ENCODE data around the gene TNFSF15. TPM values are rescaled to one million over a fixed set of nuclear protein-coding genes. Genes with fewer than 3 reads are reported as not detected.

The TNFSF15 gene
- total RNA-seq, 1 experiment from 2014 or later: not detected

DNA sequence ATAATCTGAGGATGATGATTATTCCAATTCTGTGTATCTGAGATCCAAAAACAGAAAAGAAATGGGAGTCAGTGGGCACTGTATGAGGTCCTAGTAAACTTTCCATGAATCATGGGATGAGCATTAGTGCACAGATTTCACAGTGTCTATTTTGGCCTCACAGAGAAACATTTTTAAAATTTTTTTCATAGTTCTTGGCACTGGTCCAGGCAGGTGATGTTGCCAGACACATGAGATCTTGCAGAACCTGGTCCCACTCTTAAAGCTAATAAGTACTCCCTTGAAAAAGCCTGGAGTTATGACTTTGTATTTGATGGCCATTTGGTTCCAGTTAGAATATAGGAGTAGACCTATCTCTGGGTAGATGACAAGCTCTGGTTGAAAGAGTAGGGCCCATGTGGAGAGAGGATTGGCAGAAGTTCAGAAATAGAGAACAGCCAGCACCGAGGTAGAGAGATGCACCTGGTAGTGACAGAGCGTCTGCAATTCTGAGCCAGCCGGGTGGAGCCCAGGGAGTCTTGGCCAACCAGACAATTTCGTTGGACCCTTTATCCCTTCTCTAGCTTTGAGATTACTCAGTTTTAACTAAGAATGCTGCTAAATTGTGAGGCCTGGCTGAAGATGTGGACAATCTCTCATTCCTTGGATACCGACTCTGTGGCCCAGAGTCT is 6.3 kb upstream of the TNFSF15 start:
- Histone ChIP-seq H3K4me3 (replicated peaks in 1 of 2; ENCODE audit: low read depth in 1 of 2, low read length in 2 of 2) (no peak overlapping the region), H3K36me3 (ENCODE audit: control insufficient read depth in 1 of 2, insufficient read depth in 2 of 2, low read length in 2 of 2) (no peaks in the 10 kb centered on the region), H3K9me3 (ENCODE audit: control insufficient read depth in 1 of 2, insufficient read depth in 1 of 2, low read depth in 1 of 2, low read length in 2 of 2) (no peaks in the 10 kb centered on the region), H3K9me2 (ENCODE audit: insufficient read depth) (no peaks in the 10 kb centered on the region), H3K27me3 (ENCODE audit: insufficient read depth, low read length) (peaks cover 3% of the 10 kb centered on the region; the same call in 1 of the 2 replicates), H2AFZ (ENCODE audit: low read depth, low read length, poor library complexity, severe bottlenecking) (no peak overlapping the region), H4K20me1 (ENCODE audit: insufficient read depth) (no peaks in the 10 kb centered on the region), H3K27ac (ENCODE audit: low read depth, low read length) (no peak overlapping the region), H3K9ac (ENCODE audit: low read length) (no peak overlapping the region), H3K4me2 (ENCODE audit: low read length) (no peak overlapping the region), H3K4me1 (ENCODE audit: control insufficient read depth in 1 of 2, insufficient read depth in 2 of 2, low read length in 2 of 2) (no peaks in the 10 kb centered on the region), H3K79me2 (ENCODE audit: insufficient read depth, low read length) (no peaks in the 10 kb centered on the region)
- DNase-seq (ENCODE audit: low read depth, low spot score) (no peak), ATAC-seq (no peak)
- ChIA-PET CTCF (no interaction called here), RAD21 (ENCODE audit: low non-redundant PET in 1 of 2, low total read pairs in 2 of 2, uncharacterized antibody in 2 of 2, unreplicated experiment in 2 of 2) (no interaction called here), POLR2A (no interaction called here)
- no TSS peak for BruUV-seq (replicated peaks)
- TF ChIP-seq FOSL1 (IDR thresholded peaks at IDR 0.05; ENCODE audit: low read depth) (no peak), CEBPB (IDR thresholded peaks at IDR 0.05; ENCODE audit: low read depth) (no peak), CBX3 (IDR thresholded peaks at IDR 0.05; ENCODE audit: low read depth) (no peak), ZNF274 (IDR thresholded peaks at IDR 0.05; ENCODE audit: low read depth, low read length) (no peak), SIN3A (IDR thresholded peaks at IDR 0.05; ENCODE audit: low read depth) (no peak), SRF (IDR thresholded peaks at IDR 0.05; ENCODE audit: low read depth) (no peak), JUND (IDR thresholded peaks at IDR 0.05) (no peak), EZH2 (IDR thresholded peaks at IDR 0.05) (no peak), MAX (IDR thresholded peaks at IDR 0.05) (no peak), TCF7L2 (IDR thresholded peaks at IDR 0.05; ENCODE audit: borderline replicate concordance, extremely low read depth, insufficient read depth, insufficient read length) (no peak), EGR1 (IDR thresholded peaks at IDR 0.05; ENCODE audit: low read depth) (no peak), RAD21 (IDR thresholded peaks at IDR 0.05; ENCODE audit: low read depth) (no peak), ZFX (IDR thresholded peaks at IDR 0.05) (no peak), YY1 (IDR thresholded peaks at IDR 0.05; ENCODE audit: extremely low read depth, insufficient replicate concordance, low read depth, low read length) (no peak), POLR2A (IDR thresholded peaks at IDR 0.05; ENCODE audit: borderline replicate concordance, extremely low read depth, insufficient read depth, insufficient read length) (no peak), POLR2AphosphoS5 (IDR thresholded peaks at IDR 0.05; ENCODE audit: low read depth, low read length) (no peak)
- TF ChIP-seq, protein P1, sequence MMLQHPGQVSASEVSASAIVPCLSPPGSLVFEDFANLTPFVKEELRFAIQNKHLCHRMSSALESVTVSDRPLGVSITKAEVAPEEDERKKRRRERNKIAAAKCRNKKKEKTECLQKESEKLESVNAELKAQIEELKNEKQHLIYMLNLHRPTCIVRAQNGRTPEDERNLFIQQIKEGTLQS (IDR thresholded peaks at IDR 0.05): no peak
- TF ChIP-seq, protein P2, sequence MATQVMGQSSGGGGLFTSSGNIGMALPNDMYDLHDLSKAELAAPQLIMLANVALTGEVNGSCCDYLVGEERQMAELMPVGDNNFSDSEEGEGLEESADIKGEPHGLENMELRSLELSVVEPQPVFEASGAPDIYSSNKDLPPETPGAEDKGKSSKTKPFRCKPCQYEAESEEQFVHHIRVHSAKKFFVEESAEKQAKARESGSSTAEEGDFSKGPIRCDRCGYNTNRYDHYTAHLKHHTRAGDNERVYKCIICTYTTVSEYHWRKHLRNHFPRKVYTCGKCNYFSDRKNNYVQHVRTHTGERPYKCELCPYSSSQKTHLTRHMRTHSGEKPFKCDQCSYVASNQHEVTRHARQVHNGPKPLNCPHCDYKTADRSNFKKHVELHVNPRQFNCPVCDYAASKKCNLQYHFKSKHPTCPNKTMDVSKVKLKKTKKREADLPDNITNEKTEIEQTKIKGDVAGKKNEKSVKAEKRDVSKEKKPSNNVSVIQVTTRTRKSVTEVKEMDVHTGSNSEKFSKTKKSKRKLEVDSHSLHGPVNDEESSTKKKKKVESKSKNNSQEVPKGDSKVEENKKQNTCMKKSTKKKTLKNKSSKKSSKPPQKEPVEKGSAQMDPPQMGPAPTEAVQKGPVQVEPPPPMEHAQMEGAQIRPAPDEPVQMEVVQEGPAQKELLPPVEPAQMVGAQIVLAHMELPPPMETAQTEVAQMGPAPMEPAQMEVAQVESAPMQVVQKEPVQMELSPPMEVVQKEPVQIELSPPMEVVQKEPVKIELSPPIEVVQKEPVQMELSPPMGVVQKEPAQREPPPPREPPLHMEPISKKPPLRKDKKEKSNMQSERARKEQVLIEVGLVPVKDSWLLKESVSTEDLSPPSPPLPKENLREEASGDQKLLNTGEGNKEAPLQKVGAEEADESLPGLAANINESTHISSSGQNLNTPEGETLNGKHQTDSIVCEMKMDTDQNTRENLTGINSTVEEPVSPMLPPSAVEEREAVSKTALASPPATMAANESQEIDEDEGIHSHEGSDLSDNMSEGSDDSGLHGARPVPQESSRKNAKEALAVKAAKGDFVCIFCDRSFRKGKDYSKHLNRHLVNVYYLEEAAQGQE (IDR thresholded peaks at IDR 0.05; ENCODE audit: low read depth): no peak
- intact Hi-C loops (cut with micrococcal nuclease): no loop called here
